NCI-H446 treated with DMSO at 0.1 percent for 48 hours (cell line): Measurements from ENCODE around the gene GOT1.

ENCODE experiments used
- DNase-seq: peaks from one replicate; lab custom pipeline; 2025; lab: John Stamatoyannopoulos, UW

GOT1 gene

GRCh38 chr10:99395750-99396445, 34.5 kb downstream of the GOT1 start:
- no peak for DNase-seq

GRCh38 chr10:99394761-99395386, 35.5 kb downstream of the GOT1 start:
- DNase-seq: no peak

DNA sequence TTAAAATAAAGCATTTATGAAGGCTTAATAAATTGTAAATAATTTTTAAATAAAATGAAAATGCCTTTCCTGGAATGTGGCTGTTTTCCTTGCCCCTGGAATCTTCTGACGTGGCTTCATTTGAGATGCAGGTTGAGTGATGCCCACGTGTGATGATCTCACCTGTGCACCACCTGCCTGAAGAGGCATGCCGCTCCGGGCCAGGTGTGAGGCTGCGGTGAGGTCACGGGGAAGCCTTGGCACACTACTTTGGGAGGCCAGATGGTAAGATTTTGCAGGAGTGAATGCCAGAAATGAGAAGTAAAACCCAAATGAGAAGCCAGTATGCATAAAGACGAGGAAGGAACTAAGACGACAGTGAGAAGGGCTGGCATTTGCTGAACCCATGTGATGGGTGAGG, 36.2 kb downstream of the GOT1 start:
- DNase-seq: no peak

GRCh38 chr10:99393683-99394082, 36.7 kb downstream of the GOT1 start:
- no peak for DNase-seq

DNA sequence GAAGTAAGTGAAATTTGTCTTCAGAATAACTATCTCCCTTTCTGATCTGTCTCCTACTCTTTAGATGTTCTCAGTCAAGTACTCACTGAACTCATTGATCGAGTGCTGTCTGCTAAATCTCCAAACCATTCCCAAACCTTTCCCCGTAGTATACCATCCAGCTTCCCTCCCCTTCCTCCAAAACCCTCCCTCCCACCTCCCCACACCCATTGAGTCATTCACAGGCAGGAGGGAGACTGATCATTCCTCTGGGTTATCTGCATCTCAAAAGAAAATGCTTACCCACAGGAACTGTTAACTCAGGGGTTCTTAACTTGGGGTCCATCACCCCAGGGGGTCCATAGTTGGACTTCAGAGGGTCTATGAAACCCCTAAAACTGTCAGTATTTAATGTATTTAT, 37.4 kb downstream of the GOT1 start:
- DNase-seq: no peak

- DNase-seq: no peak
Measured at GRCh38 chr10:99391346-99391745, 39.1 kb downstream of the GOT1 start.

GRCh38 chr10:99389729-99390480, 40.5 kb downstream of the GOT1 start:
- no peak for DNase-seq

GRCh38 chr10:99387541-99387940, 42.9 kb downstream of the GOT1 start:
- no peak for DNase-seq

DNA sequence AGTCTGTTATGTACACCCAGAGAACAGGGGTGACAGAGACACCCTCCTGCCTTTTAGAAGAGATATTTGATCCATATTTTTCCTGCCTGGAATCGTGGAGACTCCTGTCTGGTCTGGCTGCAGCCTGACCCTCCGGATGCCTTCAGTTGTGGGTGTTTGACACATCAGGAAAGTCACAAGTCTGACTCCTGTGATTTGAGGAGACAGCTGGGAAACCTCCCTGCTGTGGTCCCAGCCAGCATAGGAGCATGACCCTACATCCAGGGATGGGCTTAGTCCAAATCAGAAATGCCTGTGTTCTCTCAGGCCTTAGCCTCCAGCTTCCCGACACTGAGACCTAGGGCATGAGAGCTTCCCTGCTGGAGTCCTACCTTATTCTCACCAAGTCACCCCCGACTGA, 43.4 kb downstream of the GOT1 start:
- no peak for DNase-seq

- no peak for DNase-seq
Measured at GRCh38 chr10:99382176-99382575, 48.2 kb downstream of the GOT1 start.

DNA sequence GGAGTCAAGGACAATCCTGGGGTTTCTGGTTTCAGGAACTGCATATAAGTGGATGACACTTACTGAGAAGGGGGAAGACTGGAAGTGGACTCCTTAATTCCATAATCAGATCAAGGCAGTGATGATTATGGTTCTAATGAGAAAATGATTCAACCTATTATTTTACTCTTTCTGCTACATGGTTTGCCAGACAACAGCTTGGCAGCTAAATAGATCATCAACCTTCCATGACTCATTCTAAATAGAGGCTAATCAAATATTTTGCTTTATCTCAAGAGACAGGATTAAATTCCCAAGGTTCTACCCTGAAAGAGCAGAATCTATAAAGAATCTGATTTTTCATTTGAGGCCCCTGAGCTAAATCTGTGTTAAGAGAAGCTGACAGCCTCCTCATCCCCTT, 55.0 kb downstream of the GOT1 start:
- no peak for DNase-seq

- DNase-seq: no peak
Measured at GRCh38 chr10:99374972-99375371, 55.5 kb downstream of the GOT1 start.

- no peak for DNase-seq
Measured at GRCh38 chr10:99374526-99374925, 55.9 kb downstream of the GOT1 start.

DNA sequence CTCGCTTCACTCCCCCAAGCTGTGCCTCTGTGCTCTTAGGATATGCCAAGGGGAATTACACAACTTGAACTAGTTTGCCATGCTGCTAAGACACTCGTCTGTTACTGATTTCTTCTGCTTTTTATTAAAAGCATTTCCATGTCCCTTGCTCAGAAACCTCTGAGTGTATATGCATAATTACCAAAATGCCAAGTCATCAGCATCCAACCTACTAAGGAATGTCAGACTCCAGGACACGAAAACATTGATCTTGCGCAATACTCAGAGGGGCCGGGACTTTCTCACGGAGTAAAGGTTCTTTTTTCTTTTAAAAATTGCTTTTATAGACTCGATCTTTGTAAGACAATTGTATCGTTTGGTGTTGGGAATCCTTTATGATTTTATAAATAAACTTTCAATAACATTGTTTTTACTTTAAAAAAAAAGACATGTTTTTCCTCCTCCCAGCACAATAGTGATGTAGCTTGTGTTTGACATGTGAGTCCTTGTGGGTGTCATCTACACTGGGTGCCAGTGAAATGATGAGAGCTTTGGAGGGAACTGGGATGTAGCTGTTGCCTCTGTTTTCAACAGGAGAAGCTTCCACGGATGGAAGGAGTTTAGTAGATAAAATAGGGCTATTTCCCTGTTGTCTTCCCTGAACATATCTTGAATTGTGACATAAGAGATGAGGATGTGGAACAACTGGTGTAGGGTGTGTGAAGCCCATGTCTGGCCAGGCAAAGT, 57.7 kb downstream of the GOT1 start:
- DNase-seq: no peak

- no peak for DNase-seq
Measured at GRCh38 chr10:99370993-99371392, 59.4 kb downstream of the GOT1 start.

DNA sequence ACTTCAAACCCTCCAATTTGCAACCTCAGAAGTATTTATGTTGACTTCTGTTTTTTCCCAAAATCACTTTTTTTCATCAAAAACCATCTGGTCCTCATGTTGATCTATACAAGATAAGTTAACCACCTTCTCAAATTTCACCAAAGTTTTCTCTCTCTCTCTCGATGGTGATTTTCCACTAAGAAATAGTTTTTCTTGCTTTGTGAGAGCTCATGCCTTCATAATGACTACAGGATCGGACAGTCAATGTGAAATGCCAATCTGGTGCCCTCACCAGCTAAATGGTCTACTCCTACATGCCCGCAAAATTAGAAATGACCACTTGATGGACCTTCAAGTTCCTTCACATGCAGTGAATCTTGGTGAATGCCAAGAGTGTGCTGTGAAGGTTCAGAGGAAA, 60.9 kb downstream of the GOT1 start:
- DNase-seq: no peak

DNA sequence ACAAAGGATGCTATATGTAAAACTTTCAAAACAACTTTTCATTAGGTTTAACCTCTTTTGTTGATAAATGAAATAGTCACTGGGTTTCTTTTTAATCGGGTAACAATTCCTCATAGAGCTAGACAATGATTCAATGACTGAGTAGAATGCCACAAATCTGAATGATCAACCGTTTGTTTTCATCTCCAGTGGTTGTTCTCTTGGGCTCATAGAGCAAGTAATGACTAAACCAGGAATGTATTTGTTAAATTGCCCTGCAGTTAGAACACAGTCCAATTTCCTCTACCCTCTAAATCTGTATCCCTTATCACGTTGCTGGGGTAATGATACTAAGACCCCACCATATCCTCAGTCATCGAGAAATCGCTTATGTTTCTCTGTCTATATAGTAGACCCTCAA, 61.3 kb downstream of the GOT1 start:
- no peak for DNase-seq

- no peak for DNase-seq
Measured at GRCh38 chr10:99368646-99369045, 61.8 kb downstream of the GOT1 start.

- no peak for DNase-seq
Measured at GRCh38 chr10:99366666-99367065, 63.8 kb downstream of the GOT1 start.

DNA sequence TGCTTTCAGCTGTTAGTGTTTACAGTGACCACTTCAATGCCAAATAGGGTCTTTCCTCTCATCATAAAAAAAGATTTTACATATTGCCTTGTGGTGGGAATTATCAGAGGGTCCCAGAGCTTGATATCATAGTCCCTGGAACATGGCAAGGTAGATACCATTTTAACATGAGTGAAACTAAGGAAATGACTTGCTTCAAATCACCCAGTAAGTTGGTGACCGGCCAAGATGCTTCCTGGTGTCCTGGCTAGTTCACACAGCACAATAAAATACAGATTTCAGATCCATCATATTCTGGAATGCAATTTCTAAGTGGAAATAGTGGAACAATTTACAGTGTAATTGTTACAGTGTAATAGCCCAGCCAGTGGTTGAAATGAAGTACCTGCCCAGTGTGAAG, 64.7 kb downstream of the GOT1 start:
- no peak for DNase-seq

DNA sequence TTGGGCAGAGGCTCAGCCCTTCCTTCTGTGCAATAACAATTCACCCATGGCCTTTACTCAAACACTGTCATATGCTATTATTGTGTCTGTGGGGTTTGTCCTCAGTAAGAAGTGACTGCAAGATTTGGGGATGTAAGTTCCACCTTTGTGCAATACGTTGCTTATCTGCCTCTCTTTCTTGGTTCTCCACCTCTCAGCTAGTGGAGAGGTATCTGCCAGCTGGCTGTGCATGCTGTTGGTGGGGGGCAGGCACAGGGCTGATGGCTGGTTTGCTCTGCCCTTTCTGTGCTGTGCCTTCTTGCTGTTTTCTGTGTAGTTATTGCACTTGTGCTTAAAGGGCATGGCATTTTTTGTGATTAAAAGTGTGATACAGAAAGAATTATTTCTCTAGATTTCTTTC, 65.1 kb downstream of the GOT1 start:
- DNase-seq: no peak

GRCh38 chr10:99364125-99364524, 66.3 kb downstream of the GOT1 start:
- DNase-seq: no peak

GRCh38 chr10:99360934-99361333, 69.5 kb downstream of the GOT1 start:
- DNase-seq: no peak
